WTC11 (cell line): ENCODE results near the gene NOP16. TPM values are rescaled to one million over a fixed set of nuclear protein-coding genes. Genes with fewer than 3 reads are reported as not detected.

ENCODE experiments used
- AFF4 ChIP-seq: sonication (generic); formaldehyde crosslinking; IDR thresholded peaks from 2 replicates; pipeline ENCODE4 v1.8.1; 2023; ENCODE audit warnings: mild to moderate bottlenecking, missing genetic modification reagents, borderline replicate concordance
- ATF2 ChIP-seq: sonication (generic); formaldehyde crosslinking; IDR thresholded peaks from 2 replicates; pipeline ENCODE4 v1.8.1; 2022; ENCODE audit warnings: low read depth, missing genetic modification reagents, borderline replicate concordance
- CDX4 ChIP-seq: fragments of 250-450 bp; sonication (Bioruptor Pico); IDR thresholded peaks from 2 replicates; pipeline ENCODE4 v1.9.0; 2021; ENCODE audit warnings: moderate library complexity, mild to moderate bottlenecking, inconsistent platforms, borderline replicate concordance
- CREM ChIP-seq: sonication (generic); formaldehyde crosslinking; IDR thresholded peaks from 2 replicates; pipeline ENCODE4 v1.8.1; 2022; ENCODE audit warnings: mild to moderate bottlenecking, missing genetic modification reagents, moderate library complexity
- CTCF ChIP-seq: fragments of 200-600 bp; IDR thresholded peaks from 2 replicates; pipeline ENCODE4 v1.8.0; 2022; ENCODE audit warnings: antibody characterized with exemption
- ERG ChIP-seq: fragments of 250-450 bp; sonication (Bioruptor Pico); IDR thresholded peaks from 2 replicates; pipeline ENCODE4 v1.8.0; 2021; ENCODE audit warnings: mild to moderate bottlenecking
- FOXK1 ChIP-seq: sonication (generic); formaldehyde crosslinking; IDR thresholded peaks from 2 replicates; pipeline ENCODE4 v1.8.0; 2022; ENCODE audit warnings: mild to moderate bottlenecking, moderate library complexity, missing genetic modification reagents
- FOXP1 ChIP-seq: sonication (generic); formaldehyde crosslinking; IDR thresholded peaks from 2 replicates; pipeline ENCODE4 v1.8.0; 2022; ENCODE audit warnings: missing genetic modification reagents, mild to moderate bottlenecking, moderate library complexity, borderline replicate concordance
- IRF1 ChIP-seq: sonication (generic); formaldehyde crosslinking; IDR thresholded peaks from 2 replicates; pipeline ENCODE4 v1.8.0; 2023; ENCODE audit warnings: missing genetic modification reagents
- MLX ChIP-seq: sonication (generic); formaldehyde crosslinking; IDR thresholded peaks from 2 replicates; pipeline ENCODE4 v1.8.1; 2023; ENCODE audit warnings: mild to moderate bottlenecking, missing genetic modification reagents, moderate library complexity
- NFYB ChIP-seq: sonication (generic); formaldehyde crosslinking; conservative IDR thresholded peaks from 2 replicates; pipeline ENCODE4 v1.8.0; 2022; ENCODE audit warnings: low read depth, missing genetic modification reagents
- PRRX2 ChIP-seq: fragments of 250-450 bp; sonication (Bioruptor Pico); IDR thresholded peaks from 2 replicates; pipeline ENCODE4 v1.8.0; 2021; ENCODE audit warnings: mild to moderate bottlenecking
- SMAD3 ChIP-seq: sonication (generic); formaldehyde crosslinking; IDR thresholded peaks from 2 replicates; pipeline ENCODE4 v1.8.0; 2022; ENCODE audit warnings: missing genetic modification reagents, mild to moderate bottlenecking, borderline replicate concordance
- SMAD4 ChIP-seq: sonication (generic); formaldehyde crosslinking; IDR thresholded peaks from 2 replicates; pipeline ENCODE4 v1.8.0; 2022; ENCODE audit warnings: mild to moderate bottlenecking, missing genetic modification reagents
- STAT6 ChIP-seq: sonication (generic); formaldehyde crosslinking; conservative IDR thresholded peaks from 2 replicates; pipeline ENCODE4 v1.8.1; 2023; ENCODE audit warnings: mild to moderate bottlenecking, low read depth, missing genetic modification reagents, moderate library complexity
- USF2 ChIP-seq: sonication (generic); formaldehyde crosslinking; IDR thresholded peaks from 2 replicates; pipeline ENCODE4 v1.8.1; 2023; ENCODE audit warnings: mild to moderate bottlenecking, missing genetic modification reagents, moderate library complexity
- ZBTB43 ChIP-seq: sonication (generic); formaldehyde crosslinking; IDR thresholded peaks from 2 replicates; pipeline ENCODE4 v1.8.1; 2023; ENCODE audit warnings: mild to moderate bottlenecking, missing genetic modification reagents
- ZNF138 ChIP-seq: sonication (generic); formaldehyde crosslinking; conservative IDR thresholded peaks from 2 replicates; pipeline ENCODE4 v1.8.1; 2022; ENCODE audit warnings: mild to moderate bottlenecking, moderate library complexity, missing genetic modification reagents
- ZNF263 ChIP-seq: sonication (generic); formaldehyde crosslinking; IDR thresholded peaks from 2 replicates; pipeline ENCODE4 v1.8.1; 2022; ENCODE audit warnings: low read depth, mild to moderate bottlenecking, moderate library complexity, missing genetic modification reagents
- ZNF317 ChIP-seq: sonication (generic); formaldehyde crosslinking; IDR thresholded peaks from 2 replicates; pipeline ENCODE4 v1.8.1; 2023; ENCODE audit warnings: low read depth, mild to moderate bottlenecking, moderate library complexity, missing genetic modification reagents, borderline replicate concordance
- ZNF671 ChIP-seq: fragments of 250-450 bp; sonication (Bioruptor Pico); IDR thresholded peaks from 2 replicates; pipeline ENCODE4 v1.8.0; 2021; ENCODE audit warnings: mild to moderate bottlenecking
- total RNA-seq: library from RNA; stranded (reverse); gene quantifications from 3 replicates; pipeline ENCODE4 v1.2.3, GENCODE V29; 2021

The NOP16 gene
- total RNA-seq, 1 experiment from 2014 or later = 57.7 TPM

- TF ChIP-seq USF2 (peak; percentile 26; the same call in 1 of the 2 replicates), ZNF138 (CRISPR knock-in tag) (0 out of 2 replicates have a peak, but pooled peaks have one; percentile 42), AFF4 (no peak), ERG (no peak), SMAD3 (CRISPR knock-in tag) (peak; percentile 90), FOXK1 (CRISPR knock-in tag) (0 out of 2 replicates have a peak, but pooled peaks have one; percentile 15), IRF1 (CRISPR knock-in tag) (peak; percentile 89), NFYB (CRISPR knock-in tag) (no peak), CDX4 (CRISPR knock-in tag) (no peak), CTCF (no peak), ZBTB43 (CRISPR knock-in tag) (0 out of 2 replicates have a peak, but pooled peaks have one; percentile 15), MLX (CRISPR knock-in tag) (no peak), SMAD4 (CRISPR knock-in tag) (no peak), CREM (CRISPR knock-in tag) (peak; percentile 62; the same call in 1 of the 2 replicates), STAT6 (CRISPR knock-in tag) (no peak), FOXP1 (peak; percentile 91), ZNF317 (CRISPR knock-in tag) (no peak), ZNF263 (no peak), ATF2 (CRISPR knock-in tag) (no peak), ZNF671 (CRISPR knock-in tag) (no peak), PRRX2 (CRISPR knock-in tag) (no peak)
These were observed 22.8 kb downstream of the NOP16 start, which contains the start of gene ARL10 (continued) for GRCh38 chr5:176365351-176366231.
